Measurements from ENCODE around the gene UBE2L5.

The UBE2L5 gene

DNA sequence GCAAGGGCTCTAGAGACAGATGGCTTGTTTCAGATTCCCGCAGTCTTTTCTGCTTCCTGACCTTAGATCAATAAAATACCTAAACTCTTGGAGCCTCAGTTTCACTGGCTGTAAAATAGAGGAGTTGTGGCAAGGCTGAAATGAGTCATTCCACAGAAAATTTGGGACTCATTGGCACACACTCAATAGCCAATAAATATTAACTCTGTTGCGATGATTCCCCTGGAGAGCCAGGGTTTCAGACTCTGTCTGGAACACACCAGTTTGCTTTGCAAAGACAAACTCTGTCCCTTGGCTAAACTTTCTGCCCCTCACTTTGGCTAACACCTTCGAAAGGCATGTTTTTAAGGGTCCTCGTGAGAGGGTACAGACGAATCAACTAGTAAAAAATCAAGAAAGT is 18.1 kb upstream of the UBE2L5 start:
- in situ Hi-C loops (cut with MboI; ENCODE audit: low sequenced_read_pairs): no loop called here

DNA sequence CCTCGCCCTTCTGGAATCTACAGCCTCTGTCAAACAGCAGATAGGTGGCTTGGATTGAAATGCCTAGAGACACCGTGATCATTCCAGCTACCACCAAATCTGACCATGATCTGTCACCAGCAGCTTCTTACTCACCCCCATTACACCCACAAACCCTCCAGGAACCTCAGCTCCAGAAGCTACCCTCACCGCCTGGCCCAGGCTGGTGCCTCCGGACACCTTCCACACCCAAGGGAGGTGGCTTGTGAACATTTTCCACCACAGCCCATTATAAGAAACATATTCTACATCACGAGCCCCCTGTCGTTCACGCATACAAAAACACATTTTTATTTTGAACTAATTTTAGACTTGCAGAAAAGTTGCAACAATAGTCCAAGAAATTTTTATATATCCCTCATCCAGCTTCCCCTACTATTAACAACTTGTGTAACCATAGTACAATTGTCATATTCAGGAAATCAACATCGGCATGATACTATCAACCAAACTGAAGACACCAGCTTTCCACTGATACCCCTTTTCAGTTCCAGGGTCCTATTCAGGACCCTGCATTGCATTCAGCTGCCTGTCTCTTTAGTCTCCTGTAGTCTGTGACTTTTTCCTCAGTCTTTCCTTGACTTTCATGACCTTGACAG is 15.4 kb upstream of the UBE2L5 start:
- in situ Hi-C loops (cut with MboI; ENCODE audit: low sequenced_read_pairs): no loop called here

DNA sequence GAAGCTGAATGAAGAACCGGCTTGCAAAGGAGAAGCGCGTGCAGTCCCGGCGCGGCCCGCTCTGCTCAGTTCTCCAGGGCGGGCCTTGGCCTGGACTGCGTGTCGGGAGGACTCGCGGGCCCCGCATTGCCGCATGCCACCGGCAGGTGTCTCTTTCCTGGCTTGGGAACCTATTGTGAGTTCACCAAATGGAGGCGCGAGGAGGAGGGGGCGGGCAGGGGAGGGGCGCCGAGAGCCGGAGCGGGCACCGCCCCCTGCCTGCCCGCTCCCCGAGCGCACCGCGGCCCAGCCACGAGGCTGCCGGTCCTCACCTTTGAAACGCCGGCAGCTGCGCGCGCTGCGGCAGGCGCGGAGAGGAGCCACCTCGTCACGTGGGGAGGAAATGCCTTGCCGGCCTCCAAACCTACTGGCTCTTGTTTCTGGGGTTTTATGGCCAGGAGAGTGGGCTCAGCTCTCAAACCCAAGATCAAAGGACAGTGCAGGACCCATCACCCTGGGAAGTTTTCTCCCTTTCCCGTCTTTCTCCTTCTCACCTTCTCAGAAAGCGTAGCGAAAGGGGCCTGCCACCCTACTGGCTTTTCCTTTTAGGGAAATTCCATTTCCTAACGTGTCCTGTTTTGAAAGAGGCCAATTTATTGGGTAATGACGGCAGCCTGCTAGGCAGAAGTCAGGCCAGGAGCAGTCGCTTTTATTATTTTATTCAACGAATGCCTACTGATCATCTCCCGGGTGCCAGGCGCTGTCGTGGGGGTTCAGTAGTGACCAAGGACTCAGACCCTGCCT is 13.8 kb upstream of the UBE2L5 start:
- in situ Hi-C loops (cut with MboI; ENCODE audit: low sequenced_read_pairs): no loop called here

DNA sequence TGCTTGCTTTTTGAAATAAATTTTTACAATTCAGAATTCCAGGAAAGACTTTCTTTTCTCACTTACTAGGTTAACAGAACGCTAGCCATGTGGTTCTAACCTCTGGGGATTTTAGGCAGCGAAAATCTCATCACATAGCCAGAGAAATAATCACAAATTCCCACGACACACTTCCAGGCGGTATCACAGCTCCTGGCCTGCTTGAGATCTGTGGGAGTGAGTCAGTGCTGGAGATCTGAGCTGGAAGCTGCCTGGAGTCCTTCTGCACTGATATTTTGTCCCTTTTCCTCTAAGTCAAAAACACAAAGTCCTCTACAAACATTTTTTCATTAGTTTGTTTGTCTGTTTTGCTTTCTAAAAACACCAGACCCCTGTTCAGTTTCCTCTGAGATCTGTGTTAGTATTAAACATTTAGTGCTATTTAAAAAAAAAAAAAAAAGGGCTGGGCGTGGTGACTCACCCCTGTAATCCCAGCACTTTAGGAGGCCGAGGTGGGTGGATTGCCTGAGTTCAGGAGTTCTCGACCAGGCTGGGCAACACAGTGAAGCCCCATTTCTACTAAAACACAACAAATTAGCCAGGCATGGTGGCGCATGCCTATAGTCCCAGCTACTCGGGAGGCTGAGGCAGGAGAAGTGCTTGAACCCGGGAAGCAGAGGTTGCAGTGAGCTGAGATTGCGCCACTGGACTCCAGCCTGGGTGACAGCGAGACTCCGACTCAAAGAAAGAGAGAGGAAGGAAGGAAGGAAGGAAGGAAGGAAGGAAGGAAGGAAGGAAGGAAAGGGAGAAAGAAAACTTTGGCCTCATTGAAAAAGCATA is 12.2 kb upstream of the UBE2L5 start:
- in situ Hi-C loops (cut with MboI; ENCODE audit: low sequenced_read_pairs): no loop called here

DNA sequence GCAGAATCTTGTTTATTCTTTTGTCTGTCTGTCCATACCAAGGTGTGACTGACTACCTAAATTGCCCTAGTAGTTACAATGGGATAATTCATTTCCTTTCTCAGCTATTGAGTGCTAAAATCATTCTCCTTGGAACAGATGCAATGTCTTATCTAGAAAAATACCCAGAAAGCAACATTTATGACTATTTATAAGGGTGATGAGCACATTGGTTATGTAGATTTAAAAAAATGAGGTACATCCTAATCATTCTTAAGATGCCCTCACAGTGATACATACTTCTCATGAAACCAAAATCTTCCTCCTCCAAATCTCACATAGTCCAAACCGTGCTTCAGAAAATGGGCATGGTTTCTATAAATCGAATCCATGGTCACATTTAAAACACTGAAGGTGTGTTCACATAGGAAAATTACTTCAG is 11.6 kb upstream of the UBE2L5 start:
- in situ Hi-C loops (cut with MboI; ENCODE audit: low sequenced_read_pairs): no loop called here

DNA sequence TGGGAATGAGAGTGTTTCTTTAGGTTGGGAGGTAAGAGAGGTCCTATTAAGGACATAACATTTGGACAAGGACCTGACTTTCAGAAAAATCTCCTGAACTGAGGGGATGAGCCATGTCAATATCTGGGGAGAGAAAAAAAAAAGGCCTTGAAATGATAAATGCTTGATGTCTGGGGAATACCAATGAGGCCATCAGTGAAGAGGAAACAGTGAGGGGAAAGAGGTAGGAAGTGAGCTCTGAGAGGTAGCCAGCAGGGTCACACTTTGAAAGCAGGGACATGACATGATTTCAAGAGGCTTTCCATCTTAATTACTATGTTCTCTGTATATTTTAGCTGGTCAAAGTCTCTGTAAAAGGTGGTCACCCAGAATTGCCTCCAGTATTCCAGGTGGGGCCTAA is 9.9 kb upstream of the UBE2L5 start:
- in situ Hi-C loops (cut with MboI; ENCODE audit: low sequenced_read_pairs): no loop called here

DNA sequence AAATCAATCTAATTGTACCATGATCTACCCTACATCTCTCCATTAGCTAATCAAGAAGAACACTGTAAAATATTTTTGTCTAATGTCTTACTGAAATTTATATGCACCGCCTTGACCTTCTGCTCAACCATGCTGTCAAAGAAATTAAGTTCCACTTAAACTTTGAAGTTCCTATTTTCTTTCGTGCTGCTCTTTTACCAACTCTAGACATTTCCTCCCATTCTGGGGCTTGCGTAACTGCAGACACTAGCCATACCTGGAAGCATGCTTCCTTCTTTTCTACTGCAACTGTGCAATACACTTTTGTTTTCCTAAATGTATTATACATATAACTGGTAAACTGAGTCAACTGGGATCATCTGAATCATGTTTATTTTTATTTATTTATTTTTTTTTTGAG is 8.5 kb upstream of the UBE2L5 start:
- in situ Hi-C loops (cut with MboI; ENCODE audit: low sequenced_read_pairs): no loop called here

DNA sequence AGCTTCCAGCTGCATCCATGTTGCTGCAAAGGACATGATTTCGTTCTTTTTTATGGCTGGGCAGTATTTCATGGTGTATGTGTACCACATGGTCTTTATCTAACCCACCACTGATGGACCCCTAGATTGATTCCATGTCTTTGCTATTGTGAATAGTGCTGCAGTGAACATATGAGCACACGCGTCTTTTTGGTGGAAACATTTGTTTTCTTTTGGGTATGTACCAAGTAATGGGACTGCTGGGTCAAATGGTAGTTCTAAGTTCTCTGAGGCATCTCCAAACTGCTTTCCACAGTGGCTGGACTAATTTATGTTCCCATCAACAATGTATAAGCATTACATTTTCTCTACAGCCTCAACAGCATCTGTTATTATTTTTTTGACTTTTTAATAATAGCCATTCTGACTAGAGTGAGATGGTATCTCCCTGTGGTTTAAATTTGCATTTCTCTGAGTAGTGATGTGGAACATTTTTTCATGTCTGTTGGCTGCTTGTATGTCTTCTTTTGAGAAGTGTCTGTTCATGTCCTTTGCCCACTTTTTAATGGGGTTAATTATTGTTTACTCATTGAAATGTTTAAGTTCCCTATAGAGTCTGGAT is 6.8 kb upstream of the UBE2L5 start:
- in situ Hi-C loops (cut with MboI; ENCODE audit: low sequenced_read_pairs): no loop called here

DNA sequence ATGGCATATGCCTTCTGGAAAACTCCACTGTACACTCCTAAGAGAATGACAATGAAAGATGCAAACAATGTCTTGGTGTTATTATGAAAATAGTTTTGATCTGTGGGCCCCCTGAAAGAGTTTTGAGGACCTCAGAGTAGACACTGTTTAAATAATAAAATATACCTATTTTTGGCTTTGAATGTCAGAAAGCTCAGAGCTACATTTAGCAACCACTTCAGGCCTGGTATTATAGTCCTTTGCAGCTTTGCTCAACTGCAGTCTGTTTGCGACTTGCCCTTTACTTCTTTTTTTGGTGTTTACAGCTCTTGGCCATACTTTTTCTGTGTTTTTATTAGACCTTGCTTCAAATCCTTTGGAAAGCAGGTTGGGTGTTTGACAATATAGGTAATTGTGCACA is 5.8 kb upstream of the UBE2L5 start:
- in situ Hi-C loops (cut with MboI; ENCODE audit: low sequenced_read_pairs): no loop called here

DNA sequence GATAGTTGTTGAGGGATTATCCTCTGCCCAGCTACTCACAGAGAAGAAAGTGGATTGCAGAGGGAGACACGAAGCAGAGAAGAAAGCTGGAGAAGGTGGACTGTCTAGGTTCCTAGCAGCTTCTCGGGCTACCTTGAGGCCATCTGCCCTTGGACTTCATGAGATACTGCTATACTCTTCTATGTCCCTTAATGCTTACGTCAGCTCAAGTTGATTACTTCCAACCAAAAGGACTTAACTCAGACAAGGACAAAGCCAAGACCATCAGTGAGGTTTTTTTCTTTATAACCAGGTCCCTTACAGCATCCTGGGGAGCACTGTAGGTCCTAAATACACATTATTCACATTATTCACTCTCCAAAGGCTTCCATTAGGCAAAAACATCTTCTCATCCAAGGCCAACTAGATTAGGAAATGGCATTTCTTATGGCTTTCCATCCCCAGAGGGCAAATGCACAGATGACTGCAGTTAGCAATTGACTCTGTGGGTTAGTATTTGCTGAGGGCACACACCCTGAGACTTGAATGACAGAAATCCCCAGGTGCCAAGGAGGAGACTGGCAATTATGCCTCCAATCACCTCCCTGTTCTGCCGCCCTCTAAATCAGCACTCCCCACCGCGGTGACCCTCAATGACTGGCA is 4.1 kb upstream of the UBE2L5 start:
- in situ Hi-C loops (cut with MboI; ENCODE audit: low sequenced_read_pairs): no loop called here

DNA sequence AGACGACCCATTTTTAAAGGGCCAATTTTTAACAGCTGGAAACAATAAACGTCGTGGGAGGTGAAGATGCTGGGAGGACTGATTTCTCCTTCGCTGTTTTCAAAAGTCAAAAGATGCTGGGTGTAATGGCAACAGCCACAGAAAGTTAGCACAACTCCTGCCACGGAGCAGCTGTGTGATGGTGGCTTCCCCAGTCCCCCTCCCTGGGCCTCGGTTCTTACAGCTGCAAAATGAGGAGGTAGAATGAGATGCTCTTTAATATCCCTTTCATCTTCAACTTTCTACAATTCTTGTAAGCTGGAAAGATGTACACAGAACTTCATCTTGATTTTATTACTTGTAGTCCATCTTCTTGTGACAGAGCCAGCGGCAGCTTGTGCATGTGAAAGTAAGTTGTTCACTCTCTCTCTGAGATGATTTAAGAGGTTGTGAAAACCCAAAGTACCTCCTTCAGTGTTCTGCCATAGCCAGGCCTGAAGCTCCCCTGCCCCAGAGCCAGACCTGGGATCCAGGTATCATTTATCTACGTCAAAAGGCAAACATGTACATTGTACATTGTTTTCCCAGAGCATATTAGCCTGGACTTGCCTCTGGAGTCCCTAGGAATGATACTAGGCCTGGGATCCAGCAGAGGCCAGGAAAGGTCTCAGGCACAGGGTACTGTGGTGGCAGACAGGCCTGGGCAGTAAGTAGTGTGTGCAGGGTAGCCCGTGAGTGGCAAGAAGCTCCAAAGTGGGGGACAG is 3.4 kb upstream of the UBE2L5 start:
- in situ Hi-C loops (cut with MboI; ENCODE audit: low sequenced_read_pairs): no loop called here

DNA sequence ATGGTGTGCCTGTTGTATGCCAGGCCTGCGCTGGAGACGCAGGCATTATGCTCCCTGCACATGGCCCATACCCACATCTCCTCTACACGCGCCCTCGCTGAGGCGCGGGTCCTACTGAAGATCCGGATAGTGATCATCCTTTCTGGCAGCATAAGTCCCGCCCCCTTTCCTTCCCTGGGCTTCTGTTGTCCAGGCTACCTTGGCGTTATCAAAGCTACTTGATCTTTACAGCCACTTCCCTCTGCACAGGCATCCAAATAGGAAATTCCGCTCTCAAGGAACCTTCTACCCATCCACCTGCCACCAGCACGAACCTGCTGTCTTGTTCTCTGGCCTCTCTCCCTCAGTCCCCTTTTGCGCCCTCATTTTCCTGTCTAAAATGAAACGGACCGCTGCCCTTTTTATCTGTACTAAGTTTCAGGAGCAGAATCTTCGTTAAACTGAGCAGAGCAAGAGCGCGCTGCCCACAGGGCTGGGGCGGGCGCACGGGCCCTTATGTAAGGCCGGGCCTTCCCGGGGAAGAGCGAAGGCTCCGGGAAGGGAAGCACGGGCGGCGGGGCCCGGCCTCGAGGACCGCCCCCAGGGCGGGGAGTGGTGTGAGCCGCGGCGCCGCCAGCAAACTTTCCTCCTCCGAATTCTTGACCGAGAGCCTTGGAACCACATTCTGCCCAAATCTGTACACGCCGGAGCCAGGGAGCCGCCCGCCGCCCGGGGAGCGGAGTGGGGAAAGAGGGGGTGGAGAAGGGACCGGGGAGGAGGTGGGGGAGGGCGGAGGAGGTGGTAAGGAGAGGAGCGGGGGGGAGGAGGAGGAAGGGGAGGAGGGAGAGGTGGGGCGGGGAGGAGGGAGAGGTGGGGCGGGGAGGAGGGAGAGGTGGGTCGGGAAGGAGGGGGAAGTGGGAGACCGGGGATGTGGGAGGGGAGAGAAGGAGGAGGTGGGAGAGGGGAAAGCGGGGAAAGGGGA is 920 bp upstream of the UBE2L5 start:
- in situ Hi-C loops (cut with MboI; ENCODE audit: low sequenced_read_pairs): no loop called here

DNA sequence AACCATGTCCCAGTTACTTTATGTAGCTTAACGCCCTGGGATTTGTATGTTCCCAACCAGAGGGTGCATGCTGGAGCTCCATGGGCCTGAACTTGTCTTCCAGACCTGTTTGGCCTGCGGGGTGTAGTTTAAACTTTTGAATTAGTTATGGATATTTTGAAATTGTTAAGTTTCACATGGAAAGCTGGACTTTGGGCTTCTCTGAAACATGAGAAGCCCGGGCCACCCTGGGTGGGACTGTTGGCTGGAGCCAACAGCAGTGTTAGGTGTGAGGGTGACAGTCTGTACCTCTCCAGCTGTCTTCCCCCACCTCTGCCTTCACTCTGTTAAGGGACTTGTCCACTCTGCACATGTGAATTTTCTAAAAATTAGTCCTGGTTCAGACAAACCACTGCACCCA is 1.6 kb downstream of the UBE2L5 start:
- in situ Hi-C loops (cut with MboI; ENCODE audit: low sequenced_read_pairs): no loop called here

DNA sequence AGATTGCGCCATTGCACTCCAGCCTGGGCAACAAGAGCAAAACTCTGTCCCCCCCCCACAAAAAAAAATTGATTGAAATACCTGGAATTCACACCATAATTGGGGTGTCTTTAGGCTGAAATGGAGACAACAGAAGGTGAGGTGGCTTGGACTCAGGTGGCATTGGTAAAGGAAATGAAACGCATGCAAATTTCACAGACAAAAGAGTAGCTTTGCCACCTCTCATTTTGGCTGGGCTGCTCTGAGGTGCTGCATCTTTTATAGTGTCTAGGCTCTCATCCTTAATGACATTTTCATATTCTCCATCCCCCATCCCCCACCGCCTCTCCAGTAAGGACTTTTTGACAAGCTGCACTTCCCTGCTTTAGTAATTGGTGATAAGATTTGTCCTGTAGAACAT is 6.9 kb downstream of the UBE2L5 start:
- in situ Hi-C loops (cut with MboI; ENCODE audit: low sequenced_read_pairs): no loop called here

DNA sequence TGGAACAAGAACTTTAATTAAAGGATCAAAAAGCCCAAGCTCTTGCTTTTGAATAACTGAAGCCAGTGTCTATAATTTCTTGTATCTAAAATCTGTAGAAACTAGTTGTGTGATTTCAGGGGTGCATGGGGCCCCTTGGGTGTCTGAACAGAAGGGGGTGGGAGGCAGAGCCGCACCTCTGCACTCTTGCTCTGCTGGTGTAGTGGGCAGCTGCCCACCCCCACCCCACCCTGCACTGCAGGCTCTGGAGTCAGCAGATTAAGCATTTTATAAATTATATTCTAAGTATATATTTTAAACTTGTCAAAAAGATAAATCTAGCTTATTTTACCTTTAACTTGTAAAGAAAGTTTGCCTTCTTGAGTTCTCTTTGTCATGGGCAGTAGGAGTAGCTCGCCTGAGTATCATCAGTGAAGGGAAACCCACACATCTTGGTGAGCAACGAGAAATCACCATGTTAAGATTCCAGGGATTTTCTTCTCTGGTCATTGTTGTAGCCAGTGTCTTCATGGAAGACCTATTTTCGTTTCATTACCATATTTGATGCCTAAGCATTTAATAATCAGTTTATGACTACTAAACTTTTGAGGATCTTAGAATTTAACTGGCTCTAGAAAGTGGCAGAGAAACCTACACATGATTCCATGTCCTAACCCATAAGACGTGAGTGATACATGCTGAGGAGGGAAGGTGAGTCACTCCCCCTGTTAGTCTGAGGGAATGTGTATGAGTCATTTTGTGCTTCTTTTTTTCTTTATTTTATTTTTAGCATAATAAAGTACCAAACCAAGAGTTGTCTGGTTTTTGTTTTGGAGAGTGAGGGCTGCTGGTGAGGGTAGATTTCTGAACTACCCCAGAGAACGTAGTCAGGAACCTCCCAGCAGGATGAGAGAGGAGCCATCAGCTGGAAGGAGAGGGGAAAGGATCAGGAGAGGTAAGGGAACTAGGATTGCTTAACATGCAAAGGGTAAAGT is 7.7 kb downstream of the UBE2L5 start:
- in situ Hi-C loops (cut with MboI; ENCODE audit: low sequenced_read_pairs): no loop called here

DNA sequence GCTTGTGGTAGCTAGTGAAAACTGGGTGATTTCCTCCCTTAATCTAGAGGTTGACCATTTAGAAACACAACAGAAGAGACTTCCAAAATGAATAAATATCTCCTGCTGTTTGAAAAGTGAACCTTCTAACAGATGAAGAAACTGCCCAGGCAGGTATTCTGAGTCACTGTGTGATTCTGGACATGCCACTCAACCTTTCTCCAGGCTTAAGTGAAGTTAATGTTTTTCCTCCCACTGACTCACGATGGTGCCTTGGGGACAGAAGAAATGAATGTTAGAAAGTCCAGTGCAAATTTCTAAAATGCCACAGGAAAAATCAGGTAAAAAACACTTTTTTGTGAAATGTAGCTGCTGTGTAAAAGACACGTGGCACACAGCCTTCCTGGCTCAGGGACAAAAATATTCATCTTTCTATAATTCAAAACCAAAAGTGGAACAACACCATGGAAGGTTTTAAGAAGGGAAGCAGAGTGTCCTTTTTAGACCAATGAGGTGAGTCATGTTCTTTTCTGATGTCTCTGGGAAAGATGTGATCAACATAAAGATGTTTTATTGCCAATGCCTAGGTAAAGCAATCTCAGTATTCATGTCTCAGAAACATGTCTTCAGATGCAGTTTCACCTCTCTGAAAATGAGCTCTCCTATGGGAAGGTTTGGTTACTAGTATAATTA is 9.1 kb downstream of the UBE2L5 start:
- in situ Hi-C loops (cut with MboI; ENCODE audit: low sequenced_read_pairs): no loop called here

DNA sequence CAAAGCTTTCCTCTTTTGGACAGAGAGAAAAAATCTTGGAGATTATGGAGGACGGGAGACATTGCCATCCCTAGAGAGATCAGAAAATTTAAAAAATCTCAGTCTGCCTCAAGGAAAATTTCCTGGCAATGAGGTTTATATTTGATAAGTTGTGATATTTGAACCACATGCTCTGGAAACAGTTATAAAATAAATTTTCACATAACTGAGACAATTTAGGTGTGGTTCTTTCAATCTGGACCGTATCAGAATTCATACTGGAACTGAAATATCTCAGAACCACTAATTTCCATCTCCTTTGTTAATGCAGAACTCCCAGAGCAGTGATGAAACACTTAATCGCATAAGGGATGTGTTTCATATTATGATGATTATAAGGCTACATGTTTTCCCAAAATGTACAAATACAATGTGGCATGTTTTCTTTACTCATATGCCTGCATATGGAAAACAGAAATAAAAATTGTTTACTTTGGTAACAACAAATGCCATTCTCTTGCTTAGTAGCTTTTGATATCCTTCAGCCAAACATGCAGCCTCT is 13.7 kb downstream of the UBE2L5 start:
- in situ Hi-C loops (cut with MboI; ENCODE audit: low sequenced_read_pairs): no loop called here
